ENCODE measurements around the gene BOC.

The BOC gene

DNA sequence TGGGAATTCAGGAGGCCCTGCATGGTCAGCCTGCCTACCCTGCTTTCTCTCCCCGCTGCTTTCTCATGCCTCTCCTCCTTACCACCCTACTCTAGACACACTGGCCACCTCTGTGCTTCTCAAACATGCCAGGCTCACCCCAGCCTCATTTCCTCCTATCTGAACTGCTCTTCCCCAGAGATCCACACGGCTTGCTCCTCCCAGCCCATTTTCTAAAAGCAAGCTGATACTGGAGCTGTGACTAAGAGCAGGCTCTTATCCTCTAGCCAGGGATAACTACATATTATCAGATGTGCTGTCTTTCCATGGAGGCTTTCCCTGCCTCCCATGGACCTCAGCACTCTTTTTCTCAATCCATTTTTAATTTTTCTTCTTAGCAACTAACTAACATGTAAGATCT, 85.9 kb downstream of the BOC start:
- H3K27ac ChIP-seq (ENCODE audit: low read depth, low read length), result no peak overlapping the region
- no peaks in the 10 kb centered on the region for H3K9me3 ChIP-seq (ENCODE audit: control insufficient read depth in 1 of 2, low read length in 2 of 2)
- no peaks in the 10 kb centered on the region for H3K4me1 ChIP-seq (ENCODE audit: control insufficient read depth in 1 of 2, insufficient read depth in 2 of 2, low read length in 2 of 2)
- H3K4me3 ChIP-seq (ENCODE audit: low read depth in 1 of 2, low read length in 2 of 2), result no peak overlapping the region
- no peaks in the 10 kb centered on the region for H3K27me3 ChIP-seq (ENCODE audit: control insufficient read depth in 1 of 2, insufficient read depth in 2 of 2, low read length in 2 of 2)
- H3K9ac ChIP-seq (ENCODE audit: low read depth in 1 of 2, low read length in 2 of 2), result no peak overlapping the region
- H3K36me3 ChIP-seq (ENCODE audit: control insufficient read depth in 1 of 2, insufficient read depth in 2 of 2, low read length in 2 of 2), result no peaks in the 10 kb centered on the region

DNA sequence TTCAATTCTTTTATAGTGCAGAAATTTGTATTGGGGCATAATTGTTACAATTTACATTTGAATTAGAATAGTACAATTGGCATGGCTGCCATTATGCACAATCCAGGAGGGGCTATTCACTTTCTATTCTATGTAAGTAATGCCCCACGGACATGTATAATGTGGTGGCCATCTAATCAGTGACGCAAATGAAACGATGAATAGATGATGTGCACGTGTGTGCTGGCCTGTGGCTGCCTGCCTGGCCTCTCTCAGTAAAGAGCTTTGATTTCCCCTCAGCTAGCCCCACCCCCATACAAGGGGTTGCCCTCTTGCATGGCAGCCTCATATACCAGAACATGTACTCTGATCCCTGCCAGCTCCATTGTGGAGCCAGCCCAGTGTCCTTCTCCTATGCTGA, 86.5 kb downstream of the BOC start:
- H3K9me3 ChIP-seq (ENCODE audit: control insufficient read depth in 1 of 2, low read length in 2 of 2), result no peaks in the 10 kb centered on the region
- H3K27ac ChIP-seq (ENCODE audit: low read depth, low read length), result no peak overlapping the region
- no peaks in the 10 kb centered on the region for H3K36me3 ChIP-seq (ENCODE audit: control insufficient read depth in 1 of 2, insufficient read depth in 2 of 2, low read length in 2 of 2)
- H3K4me3 ChIP-seq (ENCODE audit: low read depth in 1 of 2, low read length in 2 of 2), result no peak overlapping the region
- H3K4me1 ChIP-seq (ENCODE audit: control insufficient read depth in 1 of 2, insufficient read depth in 2 of 2, low read length in 2 of 2), result no peaks in the 10 kb centered on the region
- H3K27me3 ChIP-seq (ENCODE audit: control insufficient read depth in 1 of 2, insufficient read depth in 2 of 2, low read length in 2 of 2), result no peaks in the 10 kb centered on the region
- no peak overlapping the region for H3K9ac ChIP-seq (ENCODE audit: low read depth in 1 of 2, low read length in 2 of 2)

DNA sequence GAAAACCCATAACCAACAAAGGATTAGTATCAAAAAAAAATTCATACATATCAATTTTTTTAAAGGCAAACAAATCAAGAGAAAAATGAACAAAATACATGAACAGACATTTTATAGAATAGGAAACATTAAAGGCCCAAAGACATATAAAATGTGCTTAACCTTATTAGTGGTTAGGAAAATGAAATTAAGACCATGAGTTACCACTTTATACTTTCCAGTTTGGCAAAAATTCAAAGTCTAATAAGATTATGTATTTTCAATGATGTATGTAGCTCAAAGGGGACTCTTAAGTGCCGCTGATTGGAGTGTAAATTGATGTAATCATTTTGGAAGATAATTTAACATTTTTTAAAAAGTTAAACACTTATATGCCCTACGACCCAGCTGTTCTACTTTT, 89.2 kb downstream of the BOC start:
- Histone ChIP-seq H3K27me3 (ENCODE audit: control insufficient read depth in 1 of 2, insufficient read depth in 2 of 2, low read length in 2 of 2) (no peaks in the 10 kb centered on the region), H3K4me1 (ENCODE audit: control insufficient read depth in 1 of 2, insufficient read depth in 2 of 2, low read length in 2 of 2) (no peaks in the 10 kb centered on the region), H3K36me3 (ENCODE audit: control insufficient read depth in 1 of 2, insufficient read depth in 2 of 2, low read length in 2 of 2) (no peaks in the 10 kb centered on the region)

DNA sequence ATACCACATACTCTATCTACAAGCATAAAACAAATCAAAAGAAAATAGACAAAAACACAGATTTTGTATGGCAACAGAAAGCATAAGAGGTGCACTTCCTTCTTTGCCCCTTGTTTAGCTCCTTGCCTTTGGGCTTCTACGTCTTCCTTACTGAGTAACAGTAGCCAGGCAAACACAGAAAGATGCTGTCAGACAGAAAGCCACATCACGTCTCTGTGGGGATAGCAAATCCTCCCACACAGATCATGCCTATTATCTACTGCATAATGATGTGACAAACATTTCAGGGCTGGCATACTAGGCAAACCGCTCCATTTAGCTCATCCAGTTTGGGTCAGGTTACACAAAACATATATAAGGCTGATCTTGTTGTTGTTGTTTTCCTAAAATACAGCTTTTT, 92.7 kb downstream of the BOC start:
- no peaks in the 10 kb centered on the region for H3K4me1 ChIP-seq (ENCODE audit: control insufficient read depth in 1 of 2, insufficient read depth in 2 of 2, low read length in 2 of 2)

More for the DNA sequence above, 89.2 kb downstream of the BOC start:
- Histone ChIP-seq H3K27ac (ENCODE audit: low read depth, low read length) (no peak overlapping the region), H3K4me3 (ENCODE audit: low read depth in 1 of 2, low read length in 2 of 2) (no peak overlapping the region), H3K9me3 (ENCODE audit: control insufficient read depth in 1 of 2, low read length in 2 of 2) (no peaks in the 10 kb centered on the region), H3K9ac (ENCODE audit: low read depth in 1 of 2, low read length in 2 of 2) (no peak overlapping the region)

DNA sequence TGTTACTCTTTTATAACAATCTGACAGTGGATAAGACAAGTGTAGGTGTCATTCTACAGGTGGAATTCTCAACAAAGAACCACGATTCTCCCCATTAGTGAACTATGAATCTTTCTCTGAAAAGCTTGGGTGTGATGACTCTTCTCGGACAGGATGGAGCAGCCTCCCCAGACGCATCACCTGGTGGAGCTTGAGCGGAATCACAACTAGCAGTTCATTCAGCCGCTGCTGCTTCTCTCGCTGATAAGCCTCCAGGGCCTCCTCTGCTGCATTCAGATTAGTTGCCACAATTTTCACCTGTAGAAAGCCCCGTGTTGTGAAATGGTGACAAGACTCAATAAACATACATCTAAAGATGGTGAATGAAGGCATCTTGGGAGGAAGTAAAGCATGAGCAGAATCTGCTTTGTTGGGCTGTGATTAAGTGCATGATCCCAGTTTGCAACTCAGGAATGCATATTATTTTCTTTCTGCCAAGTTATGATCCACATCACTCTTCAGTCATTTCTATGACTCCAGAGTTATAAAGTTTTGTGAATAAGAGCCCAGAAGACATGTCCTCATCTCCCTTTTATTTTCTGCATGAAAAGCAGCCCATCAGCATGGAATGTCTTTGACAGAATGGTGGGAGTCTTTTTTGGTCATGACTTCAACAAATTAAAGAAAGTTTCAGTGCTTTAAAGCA, 93.6 kb downstream of the BOC start:
- Histone ChIP-seq H3K36me3 (ENCODE audit: control insufficient read depth in 1 of 2, insufficient read depth in 2 of 2, low read length in 2 of 2) (no peaks in the 10 kb centered on the region), H3K27ac (ENCODE audit: low read depth, low read length) (no peak overlapping the region), H3K4me3 (ENCODE audit: low read depth in 1 of 2, low read length in 2 of 2) (no peak overlapping the region), H3K9ac (ENCODE audit: low read depth in 1 of 2, low read length in 2 of 2) (no peak overlapping the region), H3K27me3 (ENCODE audit: control insufficient read depth in 1 of 2, insufficient read depth in 2 of 2, low read length in 2 of 2) (no peaks in the 10 kb centered on the region), H3K4me1 (ENCODE audit: control insufficient read depth in 1 of 2, insufficient read depth in 2 of 2, low read length in 2 of 2) (no peaks in the 10 kb centered on the region), H3K9me3 (ENCODE audit: control insufficient read depth in 1 of 2, low read length in 2 of 2) (no peaks in the 10 kb centered on the region)

More for the DNA sequence above, 92.7 kb downstream of the BOC start:
- Histone ChIP-seq H3K27me3 (ENCODE audit: control insufficient read depth in 1 of 2, insufficient read depth in 2 of 2, low read length in 2 of 2) (no peaks in the 10 kb centered on the region), H3K9ac (ENCODE audit: low read depth in 1 of 2, low read length in 2 of 2) (no peak overlapping the region), H3K27ac (ENCODE audit: low read depth, low read length) (no peak overlapping the region), H3K36me3 (ENCODE audit: control insufficient read depth in 1 of 2, insufficient read depth in 2 of 2, low read length in 2 of 2) (no peaks in the 10 kb centered on the region), H3K9me3 (ENCODE audit: control insufficient read depth in 1 of 2, low read length in 2 of 2) (no peaks in the 10 kb centered on the region), H3K4me3 (ENCODE audit: low read depth in 1 of 2, low read length in 2 of 2) (no peak overlapping the region)

DNA sequence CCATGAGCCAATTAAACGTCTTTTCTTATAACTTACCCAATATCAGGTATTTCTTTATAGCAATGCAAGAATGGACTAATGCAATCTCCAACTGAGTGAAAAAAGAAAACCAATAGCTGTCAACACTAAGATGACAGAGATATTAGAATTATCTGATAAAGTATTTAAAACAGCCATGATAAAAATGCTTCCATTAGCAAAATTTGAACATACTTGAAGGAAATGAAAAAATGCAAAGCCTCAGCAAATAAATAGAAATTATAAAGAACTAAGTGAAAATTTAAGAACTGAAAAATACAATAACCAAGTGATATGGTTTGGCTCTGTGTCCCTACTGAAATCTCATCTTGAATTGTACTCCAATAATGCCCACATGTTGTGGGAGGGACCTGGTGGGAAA, 99.6 kb downstream of the BOC start:
- Histone ChIP-seq H3K27me3 (ENCODE audit: control insufficient read depth in 1 of 2, insufficient read depth in 2 of 2, low read length in 2 of 2) (no peaks in the 10 kb centered on the region), H3K4me1 (ENCODE audit: control insufficient read depth in 1 of 2, insufficient read depth in 2 of 2, low read length in 2 of 2) (no peaks in the 10 kb centered on the region), H3K36me3 (ENCODE audit: control insufficient read depth in 1 of 2, insufficient read depth in 2 of 2, low read length in 2 of 2) (no peaks in the 10 kb centered on the region), H3K9ac (ENCODE audit: low read depth in 1 of 2, low read length in 2 of 2) (no peak overlapping the region), H3K9me3 (ENCODE audit: control insufficient read depth in 1 of 2, low read length in 2 of 2) (peaks cover 0 to 9% of the 10 kb centered on the region in 2 donors), H3K27ac (ENCODE audit: low read depth, low read length) (no peak overlapping the region), H3K4me3 (ENCODE audit: low read depth in 1 of 2, low read length in 2 of 2) (no peak overlapping the region)

DNA sequence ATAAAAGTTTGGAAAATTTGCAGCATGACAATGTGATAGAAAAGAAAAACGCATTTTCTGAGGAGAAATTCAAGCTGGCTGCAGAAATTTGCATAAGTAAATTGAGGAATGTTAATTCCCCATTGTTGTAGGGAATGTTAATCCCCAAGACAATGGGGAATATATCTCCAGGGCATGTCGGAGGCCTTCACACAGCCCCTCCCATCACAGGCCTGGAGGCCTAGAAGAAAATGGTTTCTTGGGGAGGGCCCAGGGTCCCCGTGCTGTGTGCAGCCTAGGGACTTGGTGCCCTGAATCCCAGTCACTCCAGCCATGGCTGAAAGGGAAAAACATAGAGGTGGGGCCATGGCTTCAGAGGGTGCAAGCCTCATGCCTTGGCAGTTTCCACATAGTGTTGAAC, 101.1 kb downstream of the BOC start:
- no peak overlapping the region for H3K4me3 ChIP-seq (ENCODE audit: low read depth in 1 of 2, low read length in 2 of 2)
- no peaks in the 10 kb centered on the region for H3K4me1 ChIP-seq (ENCODE audit: control insufficient read depth in 1 of 2, insufficient read depth in 2 of 2, low read length in 2 of 2)
- no peak overlapping the region for H3K9ac ChIP-seq (ENCODE audit: low read depth in 1 of 2, low read length in 2 of 2)
- H3K36me3 ChIP-seq (ENCODE audit: control insufficient read depth in 1 of 2, insufficient read depth in 2 of 2, low read length in 2 of 2), result no peaks in the 10 kb centered on the region
- H3K27ac ChIP-seq (ENCODE audit: low read depth, low read length), result no peak overlapping the region
- no peaks in the 10 kb centered on the region for H3K27me3 ChIP-seq (ENCODE audit: control insufficient read depth in 1 of 2, insufficient read depth in 2 of 2, low read length in 2 of 2)
- H3K9me3 ChIP-seq (ENCODE audit: control insufficient read depth in 1 of 2, low read length in 2 of 2), result peaks cover 0 to 10% of the 10 kb centered on the region in 2 donors

DNA sequence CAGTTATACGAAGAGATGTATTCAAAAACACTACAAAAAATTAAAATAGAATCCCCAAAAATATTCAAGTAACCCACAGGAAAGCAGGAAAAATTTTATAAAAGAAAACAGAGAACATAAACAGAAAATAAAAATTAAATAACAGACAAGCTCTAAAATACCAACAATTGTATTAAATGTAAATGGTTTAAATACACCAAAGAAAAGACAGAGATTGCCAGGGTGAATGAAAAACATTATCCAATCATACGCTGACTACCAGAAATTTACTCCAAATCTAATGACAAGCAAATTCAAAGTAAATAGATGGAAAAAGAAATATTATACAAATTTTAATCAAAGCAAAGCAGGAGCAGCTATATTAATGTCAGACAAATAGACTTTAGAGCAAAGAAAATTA, 103.6 kb downstream of the BOC start:
- Histone ChIP-seq H3K9ac (ENCODE audit: low read depth in 1 of 2, low read length in 2 of 2) (no peak overlapping the region), H3K9me3 (ENCODE audit: control insufficient read depth in 1 of 2, low read length in 2 of 2) (peaks cover 0 to 10% of the 10 kb centered on the region in 2 donors), H3K27me3 (ENCODE audit: control insufficient read depth in 1 of 2, insufficient read depth in 2 of 2, low read length in 2 of 2) (no peaks in the 10 kb centered on the region), H3K36me3 (ENCODE audit: control insufficient read depth in 1 of 2, insufficient read depth in 2 of 2, low read length in 2 of 2) (no peaks in the 10 kb centered on the region), H3K4me1 (ENCODE audit: control insufficient read depth in 1 of 2, insufficient read depth in 2 of 2, low read length in 2 of 2) (no peaks in the 10 kb centered on the region), H3K4me3 (ENCODE audit: low read depth in 1 of 2, low read length in 2 of 2) (no peak overlapping the region), H3K27ac (ENCODE audit: low read depth, low read length) (no peak overlapping the region)

DNA sequence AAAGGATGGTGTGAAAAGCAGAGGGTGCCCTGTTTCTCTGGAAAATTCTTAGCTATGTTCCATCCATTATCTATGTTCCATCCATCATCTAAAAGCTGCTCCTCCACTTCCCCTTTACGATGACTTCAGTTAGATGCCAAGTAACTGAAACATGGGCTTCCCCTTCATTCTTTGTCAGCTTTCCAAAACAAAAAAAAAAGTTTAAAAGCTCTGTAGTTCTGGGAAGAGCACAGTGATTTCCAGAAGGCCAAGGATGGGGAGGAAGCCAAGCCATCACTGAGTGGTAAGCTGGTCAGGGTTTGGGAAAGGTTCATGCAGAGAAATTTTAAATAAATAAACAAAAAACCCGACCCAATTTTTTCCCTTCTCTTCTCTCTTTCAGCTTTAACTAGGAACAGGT, 118.4 kb downstream of the BOC start:
- H3K27ac ChIP-seq (ENCODE audit: low read depth, low read length), result no peak overlapping the region

DNA sequence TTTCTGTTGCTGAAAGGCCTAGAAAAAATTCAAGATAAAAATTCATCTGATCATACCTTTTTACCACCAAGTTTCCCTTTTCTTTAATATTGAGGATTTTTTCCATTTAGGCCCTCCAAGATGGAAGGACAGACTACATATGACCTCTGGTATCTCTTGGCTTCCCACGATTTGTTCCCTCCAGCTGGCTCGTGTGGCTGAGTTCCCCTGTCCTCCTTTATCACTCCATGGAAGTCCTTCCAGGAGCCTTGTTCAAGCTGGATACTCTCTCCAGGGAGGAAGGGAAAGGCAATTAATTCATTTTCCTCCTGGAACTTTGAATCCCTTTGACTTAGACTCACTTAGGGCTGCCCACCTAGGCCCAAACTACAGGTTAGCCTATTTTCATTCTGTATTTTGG, 119.4 kb downstream of the BOC start:
- Histone ChIP-seq H3K4me1 (ENCODE audit: control insufficient read depth in 1 of 2, insufficient read depth in 2 of 2, low read length in 2 of 2) (no peaks in the 10 kb centered on the region), H3K27me3 (ENCODE audit: control insufficient read depth in 1 of 2, insufficient read depth in 2 of 2, low read length in 2 of 2) (no peaks in the 10 kb centered on the region), H3K9me3 (ENCODE audit: control insufficient read depth in 1 of 2, low read length in 2 of 2) (no peaks in the 10 kb centered on the region), H3K9ac (ENCODE audit: low read depth in 1 of 2, low read length in 2 of 2) (no peak overlapping the region), H3K4me3 (ENCODE audit: low read depth in 1 of 2, low read length in 2 of 2) (no peak overlapping the region), H3K36me3 (ENCODE audit: control insufficient read depth in 1 of 2, insufficient read depth in 2 of 2, low read length in 2 of 2) (peaks cover 0 to 3% of the 10 kb centered on the region in 2 donors), H3K27ac (ENCODE audit: low read depth, low read length) (no peak overlapping the region)

More for the DNA sequence above, 118.4 kb downstream of the BOC start:
- no peak overlapping the region for H3K9ac ChIP-seq (ENCODE audit: low read depth in 1 of 2, low read length in 2 of 2)
- no peaks in the 10 kb centered on the region for H3K27me3 ChIP-seq (ENCODE audit: control insufficient read depth in 1 of 2, insufficient read depth in 2 of 2, low read length in 2 of 2)
- peaks cover 0 to 3% of the 10 kb centered on the region in 2 donors for H3K36me3 ChIP-seq (ENCODE audit: control insufficient read depth in 1 of 2, insufficient read depth in 2 of 2, low read length in 2 of 2)
- no peak overlapping the region for H3K4me3 ChIP-seq (ENCODE audit: low read depth in 1 of 2, low read length in 2 of 2)
- H3K9me3 ChIP-seq (ENCODE audit: control insufficient read depth in 1 of 2, low read length in 2 of 2), result no peaks in the 10 kb centered on the region
- H3K4me1 ChIP-seq (ENCODE audit: control insufficient read depth in 1 of 2, insufficient read depth in 2 of 2, low read length in 2 of 2), result no peaks in the 10 kb centered on the region

Data from duodenal mucosa (tissue), 2 donors.